HG02588 (cell line): ENCODE results near the gene CDH4.

ENCODE experiments used
- ATAC-seq: cut with Tn5 transposase; IDR thresholded peaks from one replicate; pipeline ENCODE4 v1.9.1; 2021; ENCODE audit warnings: mild to moderate bottlenecking, moderate library complexity; ENCODE audit not compliant: unreplicated experiment

The CDH4 gene

GRCh38 chr20:61878478-61879302, 626.6 kb downstream of the CDH4 start:
- no peak for ATAC-seq

- no peak for ATAC-seq
Observed at GRCh38 chr20:61879303-61879620, 627.2 kb downstream of the CDH4 start.

- no peak for ATAC-seq
Observed at GRCh38 chr20:61879694-61880093, 627.6 kb downstream of the CDH4 start.

DNA sequence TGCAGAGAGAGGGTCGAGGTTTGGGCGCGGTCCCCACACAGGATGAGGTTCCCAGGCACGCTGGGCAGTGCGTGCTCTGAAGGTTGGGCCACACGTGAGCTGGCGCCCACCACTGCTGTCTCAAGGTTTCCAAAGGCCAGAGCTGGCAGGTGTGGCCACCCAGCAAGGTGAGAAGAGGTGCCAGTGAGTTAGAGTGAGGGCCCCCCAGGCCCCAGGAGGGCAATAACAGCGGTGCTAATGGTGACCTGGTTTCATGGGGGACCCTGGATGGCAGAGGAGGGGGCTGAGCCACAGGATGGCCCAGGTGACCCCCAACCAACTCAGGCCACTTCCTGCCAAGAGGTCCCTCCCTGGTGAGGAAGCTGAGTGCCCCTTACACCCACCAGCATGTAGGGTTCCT, 628.6 kb downstream of the CDH4 start:
- no peak for ATAC-seq

- ATAC-seq, result no peak
Observed at GRCh38 chr20:61881416-61881815, 629.4 kb downstream of the CDH4 start.

GRCh38 chr20:61881861-61882260, 629.8 kb downstream of the CDH4 start:
- no peak for ATAC-seq

DNA sequence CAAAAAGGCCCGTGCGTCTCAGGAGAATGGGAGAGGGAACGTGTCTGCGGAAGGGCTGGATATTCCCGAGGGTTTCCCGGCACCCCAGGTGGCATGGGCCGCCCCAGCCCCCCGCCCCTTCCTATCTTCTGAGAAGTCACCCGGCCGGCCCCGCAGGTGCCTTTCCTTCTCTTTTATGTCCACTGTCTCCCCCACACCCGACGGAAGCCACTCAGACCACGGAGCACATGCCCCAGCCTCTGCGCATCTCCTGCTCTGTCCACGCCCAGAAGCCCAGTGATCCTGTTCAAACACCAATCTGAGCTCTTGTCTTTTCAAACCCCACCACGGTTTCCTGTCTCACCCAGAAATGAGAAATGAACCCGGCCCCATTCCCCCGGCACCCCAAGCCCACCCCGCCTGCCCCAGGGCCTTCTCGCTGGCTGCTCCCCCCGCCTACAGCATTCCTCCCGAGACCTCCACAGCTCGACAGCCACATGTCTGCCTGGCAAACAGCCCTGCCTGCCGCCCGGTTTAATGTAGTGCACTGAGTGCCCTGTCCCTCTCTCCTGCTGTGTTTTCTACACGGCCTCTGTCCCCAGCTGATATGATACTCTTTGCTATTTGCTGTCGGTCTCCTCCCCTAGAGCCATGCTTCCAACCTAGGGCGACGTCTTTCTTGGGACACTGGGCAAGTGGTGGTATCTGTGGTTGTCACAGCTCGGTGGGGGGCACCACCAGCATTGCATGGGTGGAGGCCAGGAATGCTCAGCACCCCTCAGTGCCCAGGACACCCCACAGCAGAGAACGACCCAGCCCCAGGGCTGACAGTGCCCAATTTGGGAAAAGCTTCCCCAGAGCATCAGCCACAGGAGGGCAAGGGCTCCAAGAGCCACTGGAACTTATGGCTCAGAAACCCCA, 630.9 kb downstream of the CDH4 start:
- no peak for ATAC-seq

DNA sequence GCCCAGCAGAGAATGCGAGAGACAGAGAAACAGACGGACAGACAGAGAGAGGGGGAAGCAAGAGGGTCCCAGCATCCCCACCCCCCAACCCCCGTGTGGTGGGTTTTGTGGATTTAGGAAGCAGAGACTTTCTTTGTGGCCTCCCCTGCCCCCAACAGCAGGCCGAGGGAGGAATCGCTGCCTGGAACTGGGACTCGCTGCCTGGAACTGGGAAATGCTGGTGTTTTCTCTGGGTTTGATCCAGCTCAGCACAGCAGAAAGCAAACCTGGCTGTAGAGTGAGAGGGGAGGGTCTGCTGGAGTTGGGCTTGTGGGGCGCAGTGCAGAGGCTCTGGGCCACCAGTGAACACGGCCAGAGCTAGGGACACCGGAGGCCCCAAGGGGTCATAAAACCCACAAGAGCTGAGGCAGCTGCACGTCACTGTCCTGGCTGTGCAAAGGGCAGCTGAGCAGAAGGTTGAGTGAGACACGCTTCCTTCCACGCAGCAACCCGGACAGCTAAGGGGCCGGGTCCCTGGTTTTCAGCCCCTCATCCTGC, 631.9 kb downstream of the CDH4 start:
- no peak for ATAC-seq

- ATAC-seq, result no peak
Observed at GRCh38 chr20:61884571-61885389, 632.7 kb downstream of the CDH4 start.

- ATAC-seq, result no peak
Observed at GRCh38 chr20:61885759-61886715, 634.0 kb downstream of the CDH4 start.

- ATAC-seq, result no peak
Observed at GRCh38 chr20:61886721-61887595, 634.9 kb downstream of the CDH4 start.

GRCh38 chr20:61887596-61888093, 635.6 kb downstream of the CDH4 start:
- no peak for ATAC-seq

GRCh38 chr20:61888101-61888865, 636.2 kb downstream of the CDH4 start:
- ATAC-seq, result no peak

- ATAC-seq, result no peak
Observed at GRCh38 chr20:61889659-61890058, 637.6 kb downstream of the CDH4 start.

- ATAC-seq, result no peak
Observed at GRCh38 chr20:61890210-61890609, 638.1 kb downstream of the CDH4 start.

DNA sequence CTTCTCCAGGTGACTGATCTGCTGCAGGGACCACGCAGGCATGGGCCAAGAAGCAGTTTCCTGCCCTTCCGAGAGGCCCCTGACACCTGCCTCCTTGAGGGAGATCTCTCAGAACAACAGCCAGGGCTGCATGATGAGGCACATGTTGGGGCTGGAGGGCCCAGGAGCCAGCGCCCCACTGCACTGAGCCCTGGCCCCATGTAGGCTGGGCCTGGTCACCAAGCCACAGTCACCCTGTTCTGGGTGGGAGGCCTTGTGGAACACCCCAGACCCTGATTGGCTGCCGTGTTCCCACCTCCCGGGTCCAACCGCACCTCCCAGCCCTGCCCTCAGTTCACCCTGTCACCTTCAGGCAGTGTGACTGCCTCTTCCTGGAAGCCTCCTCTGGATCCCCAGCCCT, 639.4 kb downstream of the CDH4 start:
- ATAC-seq, result no peak

GRCh38 chr20:61891916-61892649, 640.0 kb downstream of the CDH4 start:
- ATAC-seq, result no peak
